Keratinocyte (primary cell): ENCODE results near the gene DFFA. TPM values are rescaled to one million over a fixed set of nuclear protein-coding genes. Genes with fewer than 3 reads are reported as not detected.
"Not testable (repeated sequence)": the region's sequence is repeated elsewhere in the genome, so short reads cannot be mapped to it uniquely, and the experiment has no call there.

Experiments used
- DNase-seq: peaks from one replicate; pipeline ENCODE4 v3.0.0-alpha.2; 2011; ENCODE audit warnings: low read depth, missing footprints, low spot score
- FAIRE-seq: peaks from 2 replicates; lab custom pipeline; 2011; peaks lifted over from hg19 to GRCh38; lab: Jason Lieb, UNC
- H2AFZ ChIP-seq: 2 replicates; pipeline ENCODE4 v1.6.0; 2012; ENCODE audit warnings: low read length, control low read depth, inconsistent platforms; ENCODE audit not compliant: control insufficient read depth
- H3K27ac ChIP-seq: 2 replicates; pipeline ENCODE4 v1.5.1; 2011; ENCODE audit warnings: low read length; ENCODE audit not compliant: control insufficient read depth, insufficient read depth
- H3K27me3 ChIP-seq: 3 replicates; pipeline ENCODE4 v1.6.0; 2011; ENCODE audit warnings: low read length; ENCODE audit not compliant: control insufficient read depth, insufficient read depth; ENCODE audit errors: extremely low read depth
- H3K36me3 ChIP-seq, 2 experiments: 2 replicates in 1 of 2; 3 replicates in 1 of 2; pipeline ENCODE4 v1.5.1; 2011; ENCODE audit warnings: low read length in 2 of 2, mild to moderate bottlenecking in 1 of 2; ENCODE audit not compliant: control insufficient read depth in 2 of 2, insufficient read depth in 2 of 2; ENCODE audit errors: extremely low read depth in 1 of 2
- H3K4me1 ChIP-seq: 3 replicates; pipeline ENCODE4 v1.5.1; 2011; ENCODE audit warnings: low read length; ENCODE audit not compliant: control insufficient read depth, insufficient read depth; ENCODE audit errors: extremely low read depth
- H3K4me2 ChIP-seq: 3 replicates; pipeline ENCODE4 v1.6.0; 2011; ENCODE audit warnings: low read depth, low read length; ENCODE audit not compliant: control insufficient read depth, insufficient read depth; ENCODE audit errors: extremely low read depth
- H3K4me3 ChIP-seq, 3 experiments: fragments of 200-600 bp in 1 of 3; sonication (generic) in 1 of 3; 2 replicates in 2 of 3; 3 replicates in 1 of 3; pipeline ENCODE4 v1.5.1; 2011 to 2016; ENCODE audit warnings: low read length in 3 of 3, mild to moderate bottlenecking in 3 of 3, control low read depth in 2 of 3, inconsistent platforms in 1 of 3, low read depth in 1 of 3, mixed read lengths in 1 of 3, mixed run types in 1 of 3, moderate library complexity in 1 of 3; ENCODE audit not compliant: control insufficient read depth in 2 of 3, insufficient read depth in 2 of 3; ENCODE audit errors: extremely low read depth in 1 of 3
- H3K79me2 ChIP-seq: 2 replicates; pipeline ENCODE4 v1.6.0; 2012; ENCODE audit warnings: low read length; ENCODE audit not compliant: control insufficient read depth, insufficient read depth
- H3K9ac ChIP-seq: 3 replicates; pipeline ENCODE4 v1.6.0; 2011; ENCODE audit warnings: low read length; ENCODE audit not compliant: control insufficient read depth, insufficient read depth; ENCODE audit errors: extremely low read depth
- H3K9me1 ChIP-seq: 3 replicates; pipeline ENCODE4 v1.6.0; 2011; ENCODE audit warnings: low read length; ENCODE audit not compliant: control insufficient read depth, insufficient read depth; ENCODE audit errors: extremely low read depth
- H3K9me3 ChIP-seq: 2 replicates; pipeline ENCODE4 v1.5.1; 2012; ENCODE audit warnings: low read depth, low read length; ENCODE audit not compliant: control insufficient read depth
- H4K20me1 ChIP-seq: 3 replicates; pipeline ENCODE4 v1.6.0; 2011; ENCODE audit warnings: low read length; ENCODE audit not compliant: control insufficient read depth, insufficient read depth; ENCODE audit errors: extremely low read depth
- EZH2 ChIP-seq: IDR thresholded peaks from one replicate; pipeline ENCODE4 v1.6.1; 2012; ENCODE audit warnings: inconsistent platforms, mild to moderate bottlenecking, low read length, moderate library complexity
- dilution Hi-C: fragments of 300-500 bp; cut with MboI; formaldehyde crosslinking; loops from one replicate; pipeline ENCODE4 v1.7.0; 2020; ENCODE audit warnings: low sequenced_read_pairs; ENCODE audit not compliant: extremely low pct_ligation_motif_present
- polyA plus RNA-seq, 5 experiments: library from polyadenylated mRNA; depleted of rRNA in 3 of 5; stranded (reverse) in 3 of 5; stranded (forward) in 1 of 5; unstranded in 1 of 5; fragments of >200 nt; gene quantifications; 1 replicate in 1 of 5; 2 replicates in 3 of 5; 3 replicates in 1 of 5; pipeline versions ENCODE4 v1.2.1 to v1.2.3, GENCODE V29; 2011 to 2012; ENCODE audit warnings: missing spikeins in 2 of 5, low read depth in 1 of 5, low replicate concordance in 1 of 5
- TF ChIP-seq, protein P1 (sequence below), 3 experiments: IDR thresholded peaks in 1 of 3; conservative IDR thresholded peaks in 1 of 3; optimal IDR thresholded peaks in 1 of 3; 2 replicates in 2 of 3; 3 replicates in 1 of 3; pipeline versions ENCODE3 to v1.5.1; 2011; ENCODE audit warnings: low read length in 3 of 3, mild to moderate bottlenecking in 3 of 3, moderate library complexity in 2 of 3, control low read depth in 1 of 3, inconsistent platforms in 1 of 3; ENCODE audit not compliant: insufficient read depth in 2 of 3; ENCODE audit errors: extremely low read depth in 1 of 3

The DFFA gene
- polyA plus RNA-seq, 1 donor (not counting 4 experiments of a cell fraction or from before 2014, with no cell fraction given) = 53.1 TPM

DNA sequence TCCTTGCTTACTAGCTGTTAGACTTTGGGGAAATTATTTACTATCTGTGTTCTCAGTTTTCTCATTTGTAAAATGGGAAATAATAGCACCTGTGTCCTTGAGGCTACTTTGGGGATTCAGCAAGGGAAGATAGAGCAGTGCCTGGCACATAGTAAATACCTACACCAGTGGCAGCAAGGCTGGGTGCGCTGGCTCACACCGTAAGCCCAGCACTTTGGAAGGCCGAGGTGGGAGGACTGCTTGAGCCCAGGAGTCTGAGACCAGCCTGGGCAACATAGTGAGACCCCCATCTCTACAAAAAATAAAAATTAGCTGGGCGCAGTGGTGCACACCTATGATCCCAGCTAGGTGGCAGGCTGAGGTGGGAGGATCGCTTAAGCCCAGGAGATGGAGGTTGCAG is 50.7 kb downstream of the DFFA start:
- Histone ChIP-seq H3K27me3 (no peaks in the 10 kb centered on the region), H3K9me1 (no peaks in the 10 kb centered on the region), H3K9me3 (no peaks in the 10 kb centered on the region), H3K4me2 (no peak overlapping the region), H3K36me3 (peaks cover 20 to 23% of the 10 kb centered on the region in 2 experiments), H3K9ac (no peak overlapping the region), H2AFZ (no peak overlapping the region), H4K20me1 (no peaks in the 10 kb centered on the region), H3K4me3 (no peak overlapping the region), H3K79me2 (no peaks in the 10 kb centered on the region), H3K4me1 (no peaks in the 10 kb centered on the region), H3K27ac (no peak overlapping the region)
- dilution Hi-C loops = no loop called here
- TF ChIP-seq EZH2 = no peak
- TF ChIP-seq, protein P1, sequence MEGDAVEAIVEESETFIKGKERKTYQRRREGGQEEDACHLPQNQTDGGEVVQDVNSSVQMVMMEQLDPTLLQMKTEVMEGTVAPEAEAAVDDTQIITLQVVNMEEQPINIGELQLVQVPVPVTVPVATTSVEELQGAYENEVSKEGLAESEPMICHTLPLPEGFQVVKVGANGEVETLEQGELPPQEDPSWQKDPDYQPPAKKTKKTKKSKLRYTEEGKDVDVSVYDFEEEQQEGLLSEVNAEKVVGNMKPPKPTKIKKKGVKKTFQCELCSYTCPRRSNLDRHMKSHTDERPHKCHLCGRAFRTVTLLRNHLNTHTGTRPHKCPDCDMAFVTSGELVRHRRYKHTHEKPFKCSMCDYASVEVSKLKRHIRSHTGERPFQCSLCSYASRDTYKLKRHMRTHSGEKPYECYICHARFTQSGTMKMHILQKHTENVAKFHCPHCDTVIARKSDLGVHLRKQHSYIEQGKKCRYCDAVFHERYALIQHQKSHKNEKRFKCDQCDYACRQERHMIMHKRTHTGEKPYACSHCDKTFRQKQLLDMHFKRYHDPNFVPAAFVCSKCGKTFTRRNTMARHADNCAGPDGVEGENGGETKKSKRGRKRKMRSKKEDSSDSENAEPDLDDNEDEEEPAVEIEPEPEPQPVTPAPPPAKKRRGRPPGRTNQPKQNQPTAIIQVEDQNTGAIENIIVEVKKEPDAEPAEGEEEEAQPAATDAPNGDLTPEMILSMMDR (optimal IDR thresholded peaks at IDR 0.05 in 1 of 3, IDR thresholded peaks at IDR 0.05 in 1 of 3, conservative IDR thresholded peaks at IDR 0.05 in 1 of 3; ENCODE audit: extremely low read depth in 1 of 3, insufficient read depth in 2 of 3, low read length in 3 of 3) = no peak
- FAIRE-seq (no peak), DNase-seq (no peak)

DNA sequence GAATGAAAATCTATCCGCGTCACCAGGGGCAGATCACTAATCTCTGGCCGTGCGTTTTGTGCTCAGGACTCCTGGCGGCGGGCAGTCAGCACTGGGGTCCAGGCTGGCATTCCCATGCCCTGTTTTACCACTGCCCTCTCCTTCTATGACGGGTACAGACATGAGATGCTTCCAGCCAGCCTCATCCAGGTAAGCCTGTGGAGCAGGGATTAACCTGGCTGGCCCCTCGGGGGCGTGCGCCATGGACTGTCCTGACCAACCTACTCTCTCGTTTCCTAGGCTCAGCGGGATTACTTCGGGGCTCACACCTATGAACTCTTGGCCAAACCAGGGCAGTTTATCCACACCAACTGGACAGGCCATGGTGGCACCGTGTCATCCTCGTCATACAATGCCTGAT is 53.0 kb downstream of the DFFA start:
- dilution Hi-C loops = no loop called here
- H3K27ac ChIP-seq = no peak overlapping the region
- no peak overlapping the region for H2AFZ ChIP-seq
- no peaks in the 10 kb centered on the region for H3K79me2 ChIP-seq
- H3K4me3 ChIP-seq = no peak overlapping the region
- H3K9ac ChIP-seq = no peak overlapping the region
- H3K9me1 ChIP-seq = no peaks in the 10 kb centered on the region
- peaks cover 6% of the 10 kb centered on the region for H3K4me1 ChIP-seq
- DNase-seq = no peak
- no peak overlapping the region for H3K4me2 ChIP-seq
- TF ChIP-seq EZH2 = no peak
- TF ChIP-seq, protein P1 (optimal IDR thresholded peaks at IDR 0.05 in 1 of 3, IDR thresholded peaks at IDR 0.05 in 1 of 3, conservative IDR thresholded peaks at IDR 0.05 in 1 of 3; ENCODE audit: extremely low read depth in 1 of 3, insufficient read depth in 2 of 3, low read length in 3 of 3) = no peak
- no peaks in the 10 kb centered on the region for H3K27me3 ChIP-seq
- no peaks in the 10 kb centered on the region for H3K9me3 ChIP-seq
- no peak for FAIRE-seq
- H4K20me1 ChIP-seq = no peaks in the 10 kb centered on the region
- peaks cover 23 to 30% of the 10 kb centered on the region in 2 experiments for H3K36me3 ChIP-seq

DNA sequence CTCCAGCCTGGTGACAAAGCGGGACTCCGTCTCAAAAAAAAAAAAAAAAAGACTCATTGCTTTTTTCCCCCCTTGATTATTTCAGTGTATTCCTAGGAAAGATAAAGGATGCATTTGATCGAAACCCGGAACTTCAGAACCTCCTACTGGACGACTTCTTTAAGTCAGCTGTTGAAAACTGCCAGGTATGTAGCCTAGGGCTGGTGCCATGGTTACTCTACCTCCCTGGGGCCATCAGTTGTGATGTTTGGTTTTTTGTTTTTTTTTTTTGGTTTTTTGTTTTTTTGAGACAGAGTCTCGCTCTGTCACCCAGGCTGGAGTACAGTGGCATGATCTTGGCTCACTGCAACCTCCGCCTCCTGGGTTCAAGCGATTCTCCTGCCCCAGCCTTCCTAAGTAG is 53.6 kb downstream of the DFFA start:
- dilution Hi-C loops = not testable (repeated sequence)

DNA sequence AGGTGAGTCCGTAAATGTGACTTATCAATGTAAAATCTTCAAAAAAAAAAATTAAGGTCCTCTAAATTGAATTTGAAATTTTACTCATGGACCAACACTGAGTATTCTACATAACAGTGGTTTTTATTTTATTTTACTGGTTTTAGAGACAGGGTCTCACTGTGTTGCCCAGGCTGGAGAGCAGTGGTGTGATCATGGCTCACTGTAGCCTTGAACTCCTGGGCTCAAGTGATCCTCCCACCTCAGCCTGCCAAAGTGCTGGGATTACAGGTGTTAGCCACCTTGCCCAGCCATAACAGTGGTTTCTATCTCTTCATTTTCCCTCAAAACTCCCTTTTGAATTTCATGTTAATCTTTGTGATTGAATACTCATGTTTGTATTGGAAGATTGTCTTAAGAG is 56.4 kb downstream of the DFFA start:
- peak overlapping the region; percentile 48 for H3K27ac ChIP-seq
- peaks cover 32 to 45% of the 10 kb centered on the region in 2 experiments for H3K36me3 ChIP-seq
- H3K9me3 ChIP-seq, DNase-seq, H3K9ac ChIP-seq, FAIRE-seq, H3K9me1 ChIP-seq, H3K27me3 ChIP-seq, H4K20me1 ChIP-seq, H3K4me1 ChIP-seq, H3K79me2 ChIP-seq, dilution Hi-C loops, H3K4me2 ChIP-seq, H3K4me3 ChIP-seq, H2AFZ ChIP-seq: not testable (repeated sequence)

More for the DNA sequence above, 53.6 kb downstream of the DFFA start:
- not testable (repeated sequence) for FAIRE-seq, H3K27me3 ChIP-seq, H3K4me2 ChIP-seq, H4K20me1 ChIP-seq, H3K9me1 ChIP-seq, H3K79me2 ChIP-seq, H3K9me3 ChIP-seq, DNase-seq, H3K27ac ChIP-seq, H3K4me1 ChIP-seq, H3K9ac ChIP-seq, H2AFZ ChIP-seq, H3K4me3 ChIP-seq
- H3K36me3 ChIP-seq = peaks cover 23 to 30% of the 10 kb centered on the region in 2 experiments
